Astrocyte (in vitro differentiated cells and primary cell): ENCODE results near the gene CSF2RB. TPM values are rescaled to one million over a fixed set of nuclear protein-coding genes. Genes with fewer than 3 reads are reported as not detected.

Experiments used
- DNase-seq: peaks from one replicate; pipeline ENCODE4 v3.0.0-alpha.2; 2010; ENCODE audit warnings: low read depth
- FAIRE-seq: peaks from 2 replicates; lab custom pipeline; 2011; peaks lifted over from hg19 to GRCh38; lab: Jason Lieb, UNC
- H2AFZ ChIP-seq: 2 replicates; pipeline ENCODE4 v1.6.0; 2012; ENCODE audit warnings: low read depth, low read length, inconsistent platforms
- H3K27ac ChIP-seq: 2 replicates; pipeline ENCODE4 v1.5.1; 2011; ENCODE audit warnings: low read depth, low read length, inconsistent platforms
- H3K27me3 ChIP-seq: 2 replicates; pipeline ENCODE4 v1.6.0; 2011; ENCODE audit warnings: low read length, inconsistent platforms; ENCODE audit not compliant: insufficient read depth
- H3K36me3 ChIP-seq: 2 replicates; pipeline ENCODE4 v1.5.1; 2011; ENCODE audit warnings: low read length, inconsistent platforms; ENCODE audit not compliant: insufficient read depth
- H3K4me1 ChIP-seq: 2 replicates; pipeline ENCODE4 v1.5.1; 2011; ENCODE audit warnings: low read length, inconsistent platforms; ENCODE audit not compliant: insufficient read depth
- H3K4me2 ChIP-seq: 2 replicates; pipeline ENCODE4 v1.6.0; 2012; ENCODE audit warnings: low read length, inconsistent platforms
- H3K4me3 ChIP-seq: 2 replicates; pipeline ENCODE4 v1.5.1; 2011; ENCODE audit warnings: low read depth, mild to moderate bottlenecking, low read length, inconsistent platforms; ENCODE audit not compliant: insufficient read depth
- H3K79me2 ChIP-seq: 2 replicates; pipeline ENCODE4 v1.6.0; 2012; ENCODE audit warnings: mild to moderate bottlenecking, low read length, inconsistent platforms; ENCODE audit not compliant: insufficient read depth
- H3K9ac ChIP-seq: 2 replicates; pipeline ENCODE4 v1.6.0; 2012; ENCODE audit warnings: mild to moderate bottlenecking, low read length, inconsistent platforms
- H3K9me3 ChIP-seq: 2 replicates; pipeline ENCODE4 v1.5.1; 2012; ENCODE audit warnings: low read depth, mild to moderate bottlenecking, low read length, inconsistent platforms; ENCODE audit not compliant: insufficient read depth
- H4K20me1 ChIP-seq: 2 replicates; pipeline ENCODE4 v1.6.0; 2012; ENCODE audit warnings: low read length, inconsistent platforms; ENCODE audit not compliant: insufficient read depth
- H3K27ac Mint-ChIP-seq: one replicate; pipeline ENCODE4 v1.8.0; 2021; ENCODE audit warnings: mild to moderate bottlenecking, mixed read lengths; ENCODE audit not compliant: unreplicated experiment
- H3K27me3 Mint-ChIP-seq: one replicate; pipeline ENCODE4 v1.8.0; 2021; ENCODE audit warnings: low read depth, mixed read lengths; ENCODE audit not compliant: unreplicated experiment
- H3K36me3 Mint-ChIP-seq: one replicate; pipeline ENCODE4 v1.8.0; 2021; ENCODE audit warnings: low read depth, mixed read lengths; ENCODE audit not compliant: unreplicated experiment
- H3K4me1 Mint-ChIP-seq: one replicate; pipeline ENCODE4 v1.8.0; 2021; ENCODE audit warnings: low read depth, mixed read lengths; ENCODE audit not compliant: unreplicated experiment
- H3K4me3 Mint-ChIP-seq: one replicate; pipeline ENCODE4 v1.8.0; 2021; ENCODE audit warnings: mild to moderate bottlenecking, moderate library complexity, mixed read lengths; ENCODE audit not compliant: unreplicated experiment
- H3K9me3 Mint-ChIP-seq: one replicate; pipeline ENCODE4 v1.8.0; 2021; ENCODE audit warnings: mild to moderate bottlenecking, mixed read lengths; ENCODE audit not compliant: unreplicated experiment
- CTCF ChIP-seq: IDR thresholded peaks from 2 replicates; pipeline ENCODE4 v1.5.1; 2011; ENCODE audit warnings: low read depth, mild to moderate bottlenecking, inconsistent platforms, low read length, moderate library complexity; ENCODE audit not compliant: insufficient read depth
- EZH2 ChIP-seq: IDR thresholded peaks from 2 replicates; pipeline ENCODE4 v1.6.1; 2012; ENCODE audit warnings: mild to moderate bottlenecking, low read length, inconsistent platforms; ENCODE audit not compliant: insufficient read depth
- total RNA-seq: library from RNA; stranded (reverse); gene quantifications from 2 replicates; pipeline ENCODE4 v1.2.1, GENCODE V29; 2021

CSF2RB gene
- total RNA-seq, 1 donor from 2014 or later = 0.09 TPM

GRCh38 chr22:36900880-36901279, 12.5 kb upstream of the CSF2RB start:
- TF ChIP-seq EZH2 (no peak), CTCF (no peak)
- no peak overlapping the region for H2AFZ ChIP-seq
- H3K4me3 Mint-ChIP-seq = no peak overlapping the region
- DNase-seq (no peak), FAIRE-seq (no peak)
- H4K20me1 ChIP-seq = no peaks in the 10 kb centered on the region
- no peaks in the 10 kb centered on the region for H3K79me2 ChIP-seq
- H3K4me1 ChIP-seq = no peaks in the 10 kb centered on the region
- no peak overlapping the region for H3K4me3 ChIP-seq
- peaks cover 3% of the 10 kb centered on the region for H3K9me3 ChIP-seq
- H3K27me3 Mint-ChIP-seq = peaks cover 48% of the 10 kb centered on the region
- no peak overlapping the region for H3K27ac ChIP-seq
- peaks cover 4% of the 10 kb centered on the region for H3K27me3 ChIP-seq
- peaks cover 7% of the 10 kb centered on the region for H3K36me3 Mint-ChIP-seq
- H3K4me1 Mint-ChIP-seq = no peaks in the 10 kb centered on the region
- no peak overlapping the region for H3K27ac Mint-ChIP-seq
- H3K36me3 ChIP-seq = no peaks in the 10 kb centered on the region
- H3K4me2 ChIP-seq = no peak overlapping the region
- H3K9ac ChIP-seq = no peak overlapping the region
- H3K9me3 Mint-ChIP-seq = peaks cover 15% of the 10 kb centered on the region

- Histone ChIP-seq H3K27me3 (peaks cover 4% of the 10 kb centered on the region), H3K4me1 (no peaks in the 10 kb centered on the region), H3K4me3 (no peak overlapping the region), H3K9ac (no peak overlapping the region), H3K36me3 (no peaks in the 10 kb centered on the region), H3K27ac (no peak overlapping the region), H3K79me2 (no peaks in the 10 kb centered on the region), H3K4me2 (no peak overlapping the region), H2AFZ (no peak overlapping the region), H3K9me3 (peaks cover 3% of the 10 kb centered on the region), H4K20me1 (no peaks in the 10 kb centered on the region)
- no peak for FAIRE-seq
- Mint-ChIP-seq H3K27ac (no peak overlapping the region), H3K4me3 (no peak overlapping the region), H3K27me3 (peaks cover 48% of the 10 kb centered on the region), H3K36me3 (peaks cover 7% of the 10 kb centered on the region), H3K9me3 (peaks cover 15% of the 10 kb centered on the region), H3K4me1 (no peaks in the 10 kb centered on the region)
- TF ChIP-seq CTCF = no peak
- DNase-seq = no peak
Observed at GRCh38 chr22:36901411-36902142, 11.9 kb upstream of the CSF2RB start.
